Measurements from ENCODE around the gene FOXS1.

The FOXS1 gene

GRCh38 chr20:31845300-31845863 lies at the start of gene FOXS1:
Gene FOXS1, minus strand, starts transcription at chr20:31845604. Its CDS starts 62 bp downstream, at chr20:31845542.
- no peak for DNase-seq (ENCODE audit: low read depth)
- no peak within 1 kb of the TSS for H3K4me3 ChIP-seq (ENCODE audit: low read length)
- no peak for TF ChIP-seq CTCF (conservative IDR thresholded peaks at IDR 0.05; ENCODE audit: low read length)

DNA sequence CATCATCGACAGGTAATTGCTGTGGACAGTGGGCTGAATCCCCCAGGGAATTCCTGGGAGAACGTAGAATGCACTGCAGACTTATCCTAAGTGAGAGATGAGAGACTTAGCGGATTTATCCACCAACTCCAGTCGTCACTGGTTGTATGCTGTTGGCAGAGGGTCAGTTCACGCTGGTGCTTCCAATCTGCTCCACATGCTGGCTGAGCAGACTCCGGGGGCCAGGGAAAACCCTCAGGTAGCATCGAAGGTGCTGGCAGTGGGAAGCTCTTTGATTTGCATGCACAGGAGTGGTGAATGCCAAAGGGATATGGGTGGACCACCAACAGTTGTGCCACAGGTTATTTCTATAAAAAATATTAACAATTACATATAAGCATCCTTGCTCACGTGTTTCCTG lies 45.2 kb upstream of the FOXS1 start:
- no peak for TF ChIP-seq CTCF (conservative IDR thresholded peaks at IDR 0.05; ENCODE audit: low read length)
- DNase-seq (ENCODE audit: low read depth): no peak
- no peak overlapping the region for H3K4me3 ChIP-seq (ENCODE audit: low read length)

DNA sequence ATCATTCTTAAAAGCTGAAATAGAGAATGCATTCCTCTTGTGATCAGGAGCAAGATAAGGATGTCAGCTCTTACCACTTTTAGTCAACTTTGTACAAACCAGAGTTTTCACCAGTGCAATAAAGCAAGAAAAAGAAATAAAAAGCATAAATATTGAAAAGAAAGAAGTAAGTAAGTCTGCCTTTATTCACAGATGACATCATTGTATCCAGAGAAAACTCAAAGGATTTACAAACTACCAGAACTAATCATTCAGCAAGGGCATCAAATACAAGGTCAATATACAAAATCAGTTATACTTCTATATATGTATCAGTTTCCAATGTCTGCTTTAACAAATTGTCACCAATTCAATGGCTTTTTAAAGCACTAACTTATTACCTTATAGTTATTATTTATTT lies 38.4 kb upstream of the FOXS1 start:
- TF ChIP-seq CTCF (conservative IDR thresholded peaks at IDR 0.05; ENCODE audit: low read length): no peak
- H3K4me3 ChIP-seq (ENCODE audit: low read length): no peak overlapping the region
- DNase-seq (ENCODE audit: low read depth): no peak

DNA sequence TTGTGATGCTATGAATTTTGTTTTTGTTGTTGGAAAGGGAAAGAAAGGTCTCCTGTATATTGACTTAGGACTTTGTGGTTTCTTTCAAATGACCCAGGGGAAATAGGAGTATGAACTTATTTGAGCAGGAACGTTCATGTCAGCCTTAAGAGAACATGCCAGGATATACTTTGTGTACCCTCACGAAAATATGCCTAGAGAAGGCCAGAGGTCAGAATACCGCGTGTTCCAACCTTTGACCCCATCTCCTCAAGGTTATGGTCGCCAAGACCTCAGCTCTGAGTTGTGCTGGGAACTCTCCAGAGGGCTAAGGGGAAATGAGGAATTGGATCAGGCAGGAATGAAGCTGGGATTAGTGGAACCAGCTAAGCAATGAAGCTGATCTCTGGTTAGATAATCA lies 36.5 kb upstream of the FOXS1 start:
- TF ChIP-seq CTCF (conservative IDR thresholded peaks at IDR 0.05; ENCODE audit: low read length): no peak
- no peak overlapping the region for H3K4me3 ChIP-seq (ENCODE audit: low read length)
- no peak for DNase-seq (ENCODE audit: low read depth)

DNA sequence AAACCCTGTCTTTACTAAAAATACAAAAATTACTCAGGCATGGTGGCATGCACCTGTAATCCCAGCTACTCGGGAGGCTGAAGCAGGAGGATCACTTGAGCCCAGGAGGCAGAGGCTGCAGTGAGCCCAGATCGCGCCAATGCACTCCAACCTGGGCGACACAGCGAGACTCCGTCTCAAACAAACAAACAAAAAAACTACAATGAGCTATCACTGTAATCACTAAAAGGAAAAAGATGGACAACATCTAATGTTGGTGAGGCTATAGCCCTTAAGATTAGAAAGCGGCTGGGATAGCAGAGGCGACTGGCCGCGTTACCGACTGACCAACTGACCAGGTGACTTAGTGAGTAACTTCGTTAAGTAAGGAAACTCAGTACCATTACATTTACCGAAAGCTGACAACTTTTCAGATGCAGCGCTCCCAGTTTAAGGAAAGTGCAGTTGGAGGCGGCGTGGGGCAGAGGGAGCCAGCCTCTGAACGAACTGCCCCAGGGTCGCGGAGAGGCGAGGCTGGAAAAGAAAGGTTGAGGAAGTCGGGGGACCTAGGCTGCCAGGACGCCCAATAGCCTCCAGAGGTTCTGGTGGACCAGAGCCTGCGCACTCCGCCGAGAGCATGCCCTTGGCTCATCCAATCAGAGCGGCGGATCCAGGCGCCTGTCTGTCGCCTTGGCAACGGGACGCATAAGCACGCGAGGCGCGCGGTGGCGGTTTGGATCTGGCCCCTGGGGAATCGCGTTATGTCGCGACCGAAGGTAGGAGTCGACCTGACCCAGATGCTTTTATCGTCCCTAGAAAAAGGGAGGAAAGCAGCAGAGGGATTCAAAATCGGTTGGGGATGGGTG lies 34.0 kb upstream of the FOXS1 start:
- DNase-seq (ENCODE audit: low read depth): peak; percentile 92
- TF ChIP-seq CTCF (conservative IDR thresholded peaks at IDR 0.05; ENCODE audit: low read length): no peak
- peak overlapping the region; percentile 76 for H3K4me3 ChIP-seq (ENCODE audit: low read length)

DNA sequence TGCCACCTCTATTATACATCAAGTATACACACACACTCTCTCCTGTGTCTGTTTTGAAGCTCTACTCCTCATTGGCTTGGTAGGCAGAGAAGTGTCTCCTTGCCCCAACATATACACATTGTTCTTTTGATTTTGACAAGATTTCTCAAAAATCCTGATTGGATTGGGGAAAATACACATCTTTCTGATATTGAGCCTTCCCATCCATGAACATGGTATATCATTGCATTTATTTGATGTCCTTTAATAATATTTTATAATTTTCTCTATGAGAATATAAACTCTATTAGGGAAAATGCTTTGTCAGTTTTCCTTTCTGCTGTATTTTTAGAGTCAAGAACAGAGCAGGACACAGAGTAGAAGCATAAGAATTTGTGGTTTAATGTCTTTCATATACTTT lies 32.3 kb upstream of the FOXS1 start:
- DNase-seq (ENCODE audit: low read depth): no peak
- TF ChIP-seq CTCF (conservative IDR thresholded peaks at IDR 0.05; ENCODE audit: low read length): no peak
- no peak overlapping the region for H3K4me3 ChIP-seq (ENCODE audit: low read length)

DNA sequence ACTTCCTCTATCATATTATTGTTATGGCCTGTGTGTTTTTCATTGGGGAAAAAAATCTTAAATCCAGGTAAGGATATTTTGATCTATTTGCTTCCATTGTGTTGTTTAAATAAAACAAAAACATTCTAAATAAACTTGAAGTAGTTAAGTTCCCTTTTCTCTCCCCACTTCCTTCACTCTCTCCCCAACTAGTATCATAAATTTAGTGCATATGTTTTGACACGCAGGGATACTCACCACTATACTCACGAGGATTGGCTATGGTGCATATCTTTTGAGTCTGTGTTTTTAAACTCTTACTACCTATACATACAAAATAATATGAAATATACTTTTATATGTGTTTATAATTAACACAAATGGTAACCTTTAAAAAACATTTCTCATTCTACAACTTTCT lies 30.3 kb upstream of the FOXS1 start:
- no peak overlapping the region for H3K4me3 ChIP-seq (ENCODE audit: low read length)
- TF ChIP-seq CTCF (conservative IDR thresholded peaks at IDR 0.05; ENCODE audit: low read length): no peak
- DNase-seq (ENCODE audit: low read depth): no peak
